ENCODE results near the gene MCEE. TPM values are rescaled to one million over a fixed set of nuclear protein-coding genes. Genes with fewer than 3 reads are reported as not detected.
"Not testable (repeated sequence)": the region's sequence is repeated elsewhere in the genome, so short reads cannot be mapped to it uniquely, and the experiment has no call there.

The MCEE gene
- total and polyA plus RNA-seq, 7 donors, result 10.9 to 27.4 (median 16.3) TPM

DNA sequence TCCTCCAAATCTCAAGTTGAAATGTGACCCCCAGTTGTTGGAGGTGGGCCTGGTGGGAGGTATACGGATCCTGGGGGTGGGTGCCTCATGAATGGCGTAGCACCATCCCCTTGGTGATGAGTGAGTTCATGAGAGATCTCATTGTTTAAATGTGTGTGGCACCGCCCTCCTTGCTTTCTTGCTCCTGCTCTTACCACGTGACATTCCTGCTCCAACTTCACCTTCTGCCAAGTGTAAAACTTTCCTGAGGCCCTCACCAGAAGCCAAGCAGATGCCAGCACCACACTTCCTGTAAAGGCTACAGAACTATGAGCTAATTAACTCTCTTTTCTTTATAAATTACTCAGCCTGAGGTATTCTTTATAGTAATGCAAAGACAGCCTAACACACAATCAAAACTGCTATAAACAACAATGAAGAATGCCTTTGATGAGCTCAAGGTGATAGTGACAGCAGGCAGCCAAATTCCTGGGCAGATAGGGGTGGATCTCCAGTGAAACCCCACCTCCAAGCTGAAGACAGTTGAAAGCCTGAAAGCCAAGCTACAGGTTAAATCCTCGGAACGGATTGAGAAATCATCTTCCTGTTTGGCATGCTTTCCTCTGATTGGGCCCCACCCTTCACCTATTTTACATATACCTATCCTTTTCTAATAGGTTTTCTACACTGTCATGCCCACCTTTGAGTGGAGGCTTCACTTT is 26.9 kb downstream of the MCEE start:
- Histone ChIP-seq H3K9me3 (no peaks in the 10 kb centered on the region), H3K4me1 (no peaks in the 10 kb centered on the region), H3K4me3 (no peak overlapping the region), H3K27me3 (ENCODE audit: insufficient read depth in 3 of 3, low read length in 2 of 3) (no peaks in the 10 kb centered on the region), H3K36me3 (ENCODE audit: insufficient read depth in 1 of 2, low read depth in 1 of 2) (peaks cover 0 to 10% of the 10 kb centered on the region in 2 donors), H3K27ac (no peak overlapping the region)
- DNase-seq (no peak), ATAC-seq (no peak)
- WGBS, 3 donors, result 57 to 76% (median 69%) methylated on average over 6 of the region's 6 CpGs
- intact Hi-C loops (cut with DNase I), result loop anchor here in 1 of 2 donors (5.0 kb wide), 1 partner anchor 84 kb away; no protein-coding TSS in a partner anchor
- TF ChIP-seq, protein P1, sequence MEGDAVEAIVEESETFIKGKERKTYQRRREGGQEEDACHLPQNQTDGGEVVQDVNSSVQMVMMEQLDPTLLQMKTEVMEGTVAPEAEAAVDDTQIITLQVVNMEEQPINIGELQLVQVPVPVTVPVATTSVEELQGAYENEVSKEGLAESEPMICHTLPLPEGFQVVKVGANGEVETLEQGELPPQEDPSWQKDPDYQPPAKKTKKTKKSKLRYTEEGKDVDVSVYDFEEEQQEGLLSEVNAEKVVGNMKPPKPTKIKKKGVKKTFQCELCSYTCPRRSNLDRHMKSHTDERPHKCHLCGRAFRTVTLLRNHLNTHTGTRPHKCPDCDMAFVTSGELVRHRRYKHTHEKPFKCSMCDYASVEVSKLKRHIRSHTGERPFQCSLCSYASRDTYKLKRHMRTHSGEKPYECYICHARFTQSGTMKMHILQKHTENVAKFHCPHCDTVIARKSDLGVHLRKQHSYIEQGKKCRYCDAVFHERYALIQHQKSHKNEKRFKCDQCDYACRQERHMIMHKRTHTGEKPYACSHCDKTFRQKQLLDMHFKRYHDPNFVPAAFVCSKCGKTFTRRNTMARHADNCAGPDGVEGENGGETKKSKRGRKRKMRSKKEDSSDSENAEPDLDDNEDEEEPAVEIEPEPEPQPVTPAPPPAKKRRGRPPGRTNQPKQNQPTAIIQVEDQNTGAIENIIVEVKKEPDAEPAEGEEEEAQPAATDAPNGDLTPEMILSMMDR (IDR thresholded peaks at IDR 0.05), result no peak

DNA sequence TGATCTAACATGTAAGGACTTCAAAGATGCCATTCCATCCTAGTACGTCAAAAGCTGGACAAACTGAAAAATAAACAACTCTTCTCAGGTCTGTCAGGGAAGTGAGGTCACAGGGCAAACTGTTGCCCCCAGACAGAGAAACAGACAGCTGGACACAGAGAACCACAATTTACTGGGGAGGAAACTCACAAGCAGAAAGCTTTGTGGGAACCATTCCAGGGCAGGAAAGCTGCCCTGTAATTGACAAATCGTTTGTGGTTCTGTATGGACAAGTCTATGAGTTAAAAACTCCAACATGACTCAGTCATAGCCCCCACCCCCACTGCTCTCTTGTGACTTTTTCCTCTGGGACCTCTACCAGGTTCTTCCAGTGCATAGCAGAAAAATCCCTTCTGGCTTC is 28.4 kb downstream of the MCEE start:
- 22 to 36% (median 29%) methylated on average over 2 of the region's 2 CpGs for whole genome bisulfite sequencing, 3 donors
- Histone ChIP-seq H3K27ac (no peak overlapping the region), H3K4me3 (no peak overlapping the region), H3K36me3 (ENCODE audit: insufficient read depth in 1 of 2, low read depth in 1 of 2) (no peaks in the 10 kb centered on the region), H3K27me3 (ENCODE audit: insufficient read depth in 3 of 3, low read length in 2 of 3) (no peaks in the 10 kb centered on the region), H3K9me3 (no peaks in the 10 kb centered on the region), H3K4me1 (no peaks in the 10 kb centered on the region)
- ATAC-seq (no peak), DNase-seq (no peak)
- TF ChIP-seq, protein P1 (IDR thresholded peaks at IDR 0.05), result no peak
- intact Hi-C loops (cut with DNase I), result loop anchor here in 1 of 2 donors (5.0 kb wide), 1 partner anchor 86 kb away; no protein-coding TSS in a partner anchor

DNA sequence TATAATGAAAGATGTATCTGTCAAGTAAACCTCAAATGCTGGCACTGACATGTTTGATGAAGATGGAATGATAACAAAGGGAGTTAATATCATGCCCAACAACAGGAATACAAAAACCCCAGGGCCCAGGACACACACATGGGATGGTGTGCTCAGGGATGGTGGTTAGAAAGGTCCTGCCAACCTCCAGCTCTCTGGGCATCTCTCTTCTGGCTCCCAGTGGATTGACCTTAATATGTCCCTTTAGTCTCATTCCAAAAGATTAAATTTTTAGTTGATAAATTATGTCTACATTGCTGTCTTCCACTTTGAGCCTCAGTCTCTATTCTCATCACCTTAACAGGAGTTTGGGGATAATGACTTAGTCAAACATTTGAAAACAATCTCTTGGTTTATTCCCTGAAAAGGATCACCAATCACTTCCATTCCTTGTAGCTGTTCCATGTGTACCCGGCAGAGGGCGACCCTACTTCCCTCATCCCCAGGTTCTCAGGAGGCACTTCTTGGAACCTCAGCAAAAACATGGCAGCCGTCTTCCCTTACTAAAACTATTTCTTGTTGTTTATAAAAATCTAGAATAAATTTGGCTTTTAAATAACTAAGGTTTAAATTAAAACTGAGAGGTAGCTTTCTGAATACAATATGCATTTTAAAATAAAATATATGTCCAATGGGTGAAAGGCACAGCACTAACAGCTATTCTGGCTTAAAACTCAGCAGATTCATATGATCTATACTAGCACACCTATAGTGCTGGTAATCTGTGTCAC is 29.6 kb downstream of the MCEE start:
- Histone ChIP-seq H3K4me3 (no peak overlapping the region), H3K36me3 (ENCODE audit: insufficient read depth in 1 of 2, low read depth in 1 of 2) (no peaks in the 10 kb centered on the region), H3K4me1 (no peaks in the 10 kb centered on the region), H3K27me3 (ENCODE audit: insufficient read depth in 3 of 3, low read length in 2 of 3) (no peaks in the 10 kb centered on the region), H3K27ac (no peak overlapping the region), H3K9me3 (no peaks in the 10 kb centered on the region)
- TF ChIP-seq, protein P1 (IDR thresholded peaks at IDR 0.05), result peak; percentile 70
- ATAC-seq (peak; percentile 67 to 81 (median 74)), DNase-seq (peak; percentile 44 to 66)
- WGBS, 3 donors, result 5 to 10% (median 6%) methylated on average over 3 of the region's 3 CpGs
- intact Hi-C loops (cut with DNase I), result loop anchor here in 1 of 2 donors (5.0 kb wide), 1 partner anchor 87 kb away; no protein-coding TSS in a partner anchor

DNA sequence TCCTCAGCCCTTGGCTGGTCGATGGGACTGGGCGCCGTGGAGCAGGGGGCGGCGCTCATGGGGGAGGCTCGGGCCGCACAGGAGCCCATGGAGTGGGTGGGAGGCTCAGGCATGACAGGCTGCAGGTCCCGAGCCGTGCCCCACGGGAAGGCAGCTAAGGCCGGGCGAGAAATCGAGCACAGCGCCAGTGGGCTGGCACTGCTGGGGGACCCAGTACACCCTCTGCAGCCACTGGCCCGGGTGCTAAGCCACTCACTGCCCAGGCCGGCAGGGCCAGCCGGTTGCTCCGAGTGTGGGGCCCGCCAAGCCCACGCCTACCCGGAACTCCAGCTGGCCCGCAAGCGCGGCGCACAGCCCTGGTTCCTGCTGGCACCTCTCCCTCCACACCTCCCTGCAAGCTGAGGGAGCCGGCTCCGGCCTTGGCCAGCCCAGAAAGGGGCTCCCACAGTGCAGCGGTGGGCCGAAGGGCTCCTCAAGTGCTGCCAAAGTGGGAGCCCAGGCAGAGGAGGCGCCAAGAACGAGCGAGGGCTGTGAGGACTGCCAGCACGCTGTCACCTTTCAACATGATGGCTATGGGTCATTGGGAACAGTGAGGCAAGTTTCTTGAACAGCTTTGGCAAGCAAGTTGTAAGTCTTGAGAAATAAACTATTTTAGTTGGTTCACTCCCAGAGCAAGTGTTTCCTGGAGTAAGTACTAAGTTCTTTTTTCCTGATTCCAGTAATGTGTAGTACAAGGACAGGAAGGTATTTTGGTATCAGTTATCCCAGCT is 37.4 kb downstream of the MCEE start:
- 90 to 94% (median 91%) methylated on average over 31 to 33 of the region's 33 CpGs for WGBS, 3 donors
- H3K27me3 ChIP-seq (ENCODE audit: insufficient read depth in 3 of 3, low read length in 2 of 3); H3K9me3 ChIP-seq; H3K36me3 ChIP-seq (ENCODE audit: insufficient read depth in 1 of 2, low read depth in 1 of 2); intact Hi-C loops (cut with DNase I); H3K4me1 ChIP-seq; DNase-seq; H3K27ac ChIP-seq; ATAC-seq; H3K4me3 ChIP-seq: not testable (repeated sequence)

DNA sequence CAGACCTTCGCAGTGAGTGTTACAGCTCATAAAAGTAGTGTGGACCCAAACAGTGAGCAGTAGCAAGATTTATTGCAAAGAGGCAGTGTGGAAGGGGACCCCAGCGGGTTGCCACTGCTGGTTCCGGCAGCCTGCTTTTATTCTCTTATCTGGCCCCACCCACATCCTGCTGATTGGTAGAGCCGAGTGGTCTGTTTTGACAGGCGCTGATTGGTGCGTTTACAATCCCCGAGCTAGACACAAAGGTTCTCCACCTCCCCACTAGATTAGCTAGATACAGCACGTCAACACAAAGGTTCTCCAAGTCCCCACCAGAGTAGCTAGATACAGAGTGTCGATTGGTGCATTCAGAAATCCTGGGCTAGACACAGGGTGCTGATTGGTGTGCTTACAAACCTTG is 38.2 kb downstream of the MCEE start:
- H3K4me1 ChIP-seq; DNase-seq; H3K27ac ChIP-seq; ATAC-seq; intact Hi-C loops (cut with DNase I); H3K4me3 ChIP-seq; H3K36me3 ChIP-seq (ENCODE audit: insufficient read depth in 1 of 2, low read depth in 1 of 2); H3K27me3 ChIP-seq (ENCODE audit: insufficient read depth in 3 of 3, low read length in 2 of 3); H3K9me3 ChIP-seq: not testable (repeated sequence)
- WGBS, 3 donors, result 77 to 80% (median 77%) methylated on average over 9 of the region's 9 CpGs

DNA sequence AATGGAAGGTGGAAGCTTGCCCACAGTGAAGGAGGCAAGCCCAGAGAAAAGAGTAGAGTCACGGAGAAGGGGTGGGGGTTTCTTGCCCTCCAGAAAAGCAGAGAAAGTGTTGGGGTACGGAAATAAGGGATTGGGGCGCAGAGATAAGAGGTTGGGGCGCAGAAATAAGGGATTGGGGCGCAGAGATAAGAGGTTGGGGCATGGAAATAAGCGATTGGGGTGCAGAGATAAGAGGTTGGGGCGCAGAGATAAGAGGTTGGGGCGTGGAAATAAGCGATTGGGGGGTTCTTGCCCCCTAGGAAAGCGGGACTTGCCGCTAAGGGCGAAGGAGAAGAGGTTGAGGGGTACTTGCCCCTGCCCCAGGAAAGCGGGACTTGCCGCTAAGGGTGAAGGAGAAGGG is 40.6 kb downstream of the MCEE start:
- H3K27ac ChIP-seq; H3K4me1 ChIP-seq; DNase-seq; H3K9me3 ChIP-seq; H3K36me3 ChIP-seq (ENCODE audit: insufficient read depth in 1 of 2, low read depth in 1 of 2); H3K4me3 ChIP-seq; H3K27me3 ChIP-seq (ENCODE audit: insufficient read depth in 3 of 3, low read length in 2 of 3); intact Hi-C loops (cut with DNase I); ATAC-seq: not testable (repeated sequence)
- WGBS, 3 donors, result 80 to 88% (median 86%) methylated on average over 12 to 14 of the region's 14 CpGs

DNA sequence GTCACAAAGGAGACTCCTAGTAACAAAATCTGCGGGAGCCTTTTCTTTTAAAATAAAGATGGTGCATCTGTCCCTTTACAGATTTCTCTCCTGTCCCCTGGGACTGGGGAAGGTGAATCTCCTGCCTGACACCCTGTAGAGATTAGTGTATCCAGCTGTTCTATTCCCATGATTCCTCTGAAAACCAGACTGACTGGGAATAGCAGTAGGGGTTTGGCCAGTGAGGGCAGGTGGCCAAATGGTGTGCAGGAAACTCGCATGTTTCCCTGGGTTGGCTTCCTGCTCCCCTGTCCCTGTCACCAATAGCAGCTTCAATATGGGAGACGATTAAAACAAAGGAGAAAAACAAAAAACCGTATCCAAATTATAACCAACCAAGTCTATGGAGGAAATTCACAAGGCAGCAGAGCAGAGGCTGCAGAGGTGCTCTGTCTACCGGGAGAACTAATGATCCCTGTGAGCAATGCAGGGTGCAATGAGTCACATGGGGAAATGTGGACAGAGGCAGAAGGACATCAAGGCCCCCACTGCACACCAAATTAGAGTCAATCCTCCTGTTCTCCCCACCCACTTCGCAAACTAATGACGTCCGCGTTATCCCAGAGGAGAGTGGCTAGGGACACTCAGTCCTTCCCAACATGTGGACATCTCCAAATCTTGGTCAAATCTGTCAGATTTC is 44.6 kb downstream of the MCEE start:
- whole genome bisulfite sequencing, 3 donors, result 56 to 59% (median 59%) methylated on average over 9 of the region's 9 CpGs
- intact Hi-C loops (cut with DNase I), result not testable (repeated sequence)

More for the DNA sequence above, 44.6 kb downstream of the MCEE start:
- H3K4me1 ChIP-seq; H3K9me3 ChIP-seq; H3K36me3 ChIP-seq (ENCODE audit: insufficient read depth in 1 of 2, low read depth in 1 of 2); H3K27me3 ChIP-seq (ENCODE audit: insufficient read depth in 3 of 3, low read length in 2 of 3); H3K27ac ChIP-seq; ATAC-seq; H3K4me3 ChIP-seq; DNase-seq: not testable (repeated sequence)

Data from psoas muscle (tissue), 8 donors.